GM19467 (cell line): ENCODE data around the gene ANKS3.

Experiments
- ATAC-seq: cut with Tn5 transposase; IDR thresholded peaks from one replicate; pipeline ENCODE4 v1.9.1; 2021; ENCODE audit warnings: mild to moderate bottlenecking, moderate library complexity; ENCODE audit not compliant: unreplicated experiment

The ANKS3 gene

DNA sequence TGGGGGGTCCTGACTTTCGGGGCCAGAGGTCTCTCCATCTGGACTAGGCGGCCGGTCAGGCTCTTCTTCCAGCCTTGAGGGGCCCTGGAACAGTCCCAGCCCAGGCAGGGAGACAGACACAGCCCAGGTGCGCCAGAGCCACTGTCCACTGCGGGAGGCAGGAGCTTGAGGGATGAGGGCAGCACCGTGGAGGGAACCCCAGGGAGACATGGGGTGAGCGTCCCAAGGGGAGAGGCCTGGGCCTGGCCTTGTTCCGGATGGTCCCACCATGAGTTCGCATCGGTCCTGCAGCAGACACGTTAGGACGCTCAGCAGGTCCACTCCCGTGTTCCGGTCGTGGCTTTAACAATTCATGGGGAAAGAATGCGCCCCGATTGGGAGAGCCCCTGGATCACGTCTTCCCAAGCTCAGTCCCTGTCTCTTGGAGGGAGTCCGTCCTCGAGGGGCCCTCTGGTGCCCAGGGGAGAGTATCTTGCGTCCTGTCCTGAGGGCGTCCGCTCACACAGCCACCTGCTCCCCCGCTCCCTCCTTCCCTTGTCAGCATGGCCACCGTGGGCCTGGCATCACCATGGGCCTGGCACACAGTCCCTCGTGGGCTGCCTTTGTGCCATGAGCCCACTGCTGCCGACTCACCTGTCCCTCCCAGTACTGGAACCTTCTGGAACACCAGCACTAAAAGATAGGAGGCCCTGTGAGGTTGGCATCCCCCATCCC, 47.4 kb downstream of the ANKS3 start:
- ATAC-seq, result no peak

DNA sequence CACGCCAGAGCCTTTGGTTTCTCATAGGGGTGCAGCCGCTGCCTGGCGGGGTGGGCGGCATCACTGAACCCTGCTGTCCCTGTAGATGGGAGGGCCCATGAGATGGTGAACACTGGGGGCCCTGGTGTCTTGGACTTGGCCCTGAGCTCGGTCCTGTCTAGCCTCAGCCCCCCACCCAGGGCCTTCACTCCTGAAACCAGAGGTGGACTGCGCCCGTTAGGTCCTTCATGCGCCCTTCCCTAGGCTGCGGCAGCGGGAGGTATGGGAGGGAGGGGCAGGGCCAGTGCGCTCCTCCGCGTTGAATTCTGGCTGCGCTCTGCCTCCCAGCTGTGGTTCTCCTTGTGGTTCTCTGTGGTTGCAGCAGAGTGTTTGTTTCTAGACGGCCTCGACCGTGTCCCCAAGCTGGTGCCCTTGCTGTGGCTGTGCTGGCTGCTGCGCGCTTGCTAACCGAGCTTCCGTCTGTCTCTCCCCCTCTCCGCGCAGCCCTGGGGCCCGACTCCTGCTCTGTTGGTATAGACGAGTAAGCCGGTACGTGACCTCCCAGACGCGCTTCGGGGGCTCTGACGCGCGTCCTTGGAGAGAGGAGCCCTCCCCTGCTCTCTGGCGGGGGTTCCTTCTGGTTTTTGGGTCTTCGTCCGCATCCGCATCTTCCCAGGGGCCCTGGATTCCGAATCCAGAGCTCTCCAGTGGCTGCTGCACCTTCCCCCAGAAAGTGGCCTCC, 48.1 kb downstream of the ANKS3 start:
- ATAC-seq, result no peak

DNA sequence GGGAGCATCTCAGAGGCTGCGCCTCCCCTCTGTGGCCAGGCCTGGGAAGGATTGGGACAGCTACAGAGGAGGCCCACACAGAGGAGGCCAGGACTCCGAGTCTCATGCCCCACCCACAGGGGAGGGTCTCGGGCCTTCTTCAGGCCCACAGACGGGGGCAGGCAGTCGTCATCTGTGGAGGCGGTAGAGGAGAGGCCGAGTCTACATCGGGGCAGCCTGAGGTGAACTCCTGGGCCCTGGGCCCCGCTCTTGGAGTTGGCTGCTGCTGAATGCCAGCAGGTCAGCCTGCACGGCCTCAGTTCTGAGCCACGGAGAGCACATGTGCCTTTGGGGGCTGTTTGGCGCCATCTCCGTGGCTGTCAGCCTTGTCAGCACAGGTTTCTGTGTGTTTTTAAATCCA, 48.8 kb downstream of the ANKS3 start:
- ATAC-seq, result no peak

DNA sequence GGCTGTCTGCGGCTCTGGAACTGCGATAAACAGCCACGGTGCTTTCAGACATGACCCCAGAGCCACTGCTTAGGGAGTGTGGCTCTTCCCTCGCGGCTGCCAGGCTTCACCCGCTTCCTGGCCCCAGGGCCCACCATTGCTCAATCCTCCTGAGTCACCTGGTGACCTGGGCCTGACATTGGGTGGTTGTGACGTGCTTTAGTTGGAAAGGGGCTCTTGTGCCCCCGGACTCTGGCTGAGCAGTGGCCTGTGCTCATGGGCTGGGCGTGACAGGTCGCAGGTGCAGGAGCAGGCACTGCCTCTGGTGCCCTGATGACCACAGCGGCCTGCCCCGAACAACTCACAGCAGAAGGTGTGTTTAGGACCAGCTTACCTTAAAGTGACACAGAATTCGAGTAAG, 49.3 kb downstream of the ANKS3 start:
- no peak for ATAC-seq

DNA sequence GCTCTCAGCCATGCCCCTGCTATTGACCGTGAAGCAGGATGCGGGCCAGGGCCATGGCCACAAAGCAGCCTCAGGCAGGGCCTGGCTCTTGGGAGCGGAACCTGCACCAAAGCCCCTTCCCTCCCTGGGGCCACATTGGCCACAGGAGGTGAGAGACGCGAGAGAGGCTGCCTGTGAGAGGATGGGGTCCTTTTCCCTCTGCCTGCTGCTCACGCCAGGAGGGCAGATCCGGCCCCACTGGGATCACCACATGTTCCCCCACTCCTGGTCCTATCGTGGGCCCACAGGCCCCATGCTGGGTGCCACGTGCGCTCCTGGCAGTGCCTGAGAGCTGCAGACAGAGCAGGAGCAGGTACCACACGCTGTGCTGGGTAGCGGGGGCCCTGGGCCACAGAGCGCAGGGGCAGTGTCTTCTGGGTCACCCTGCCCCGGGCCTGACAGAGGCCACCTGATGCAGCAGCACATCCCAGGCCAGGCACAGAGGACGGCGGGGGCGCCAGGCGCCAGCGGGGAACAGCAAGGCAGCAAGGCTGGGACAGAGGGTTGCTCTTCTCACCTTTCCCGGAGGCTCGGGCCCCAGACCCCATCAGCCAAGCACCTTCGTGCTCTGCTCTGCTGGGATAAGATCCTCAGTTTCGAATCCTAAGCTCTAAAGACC, 49.9 kb downstream of the ANKS3 start:
- ATAC-seq, result no peak

DNA sequence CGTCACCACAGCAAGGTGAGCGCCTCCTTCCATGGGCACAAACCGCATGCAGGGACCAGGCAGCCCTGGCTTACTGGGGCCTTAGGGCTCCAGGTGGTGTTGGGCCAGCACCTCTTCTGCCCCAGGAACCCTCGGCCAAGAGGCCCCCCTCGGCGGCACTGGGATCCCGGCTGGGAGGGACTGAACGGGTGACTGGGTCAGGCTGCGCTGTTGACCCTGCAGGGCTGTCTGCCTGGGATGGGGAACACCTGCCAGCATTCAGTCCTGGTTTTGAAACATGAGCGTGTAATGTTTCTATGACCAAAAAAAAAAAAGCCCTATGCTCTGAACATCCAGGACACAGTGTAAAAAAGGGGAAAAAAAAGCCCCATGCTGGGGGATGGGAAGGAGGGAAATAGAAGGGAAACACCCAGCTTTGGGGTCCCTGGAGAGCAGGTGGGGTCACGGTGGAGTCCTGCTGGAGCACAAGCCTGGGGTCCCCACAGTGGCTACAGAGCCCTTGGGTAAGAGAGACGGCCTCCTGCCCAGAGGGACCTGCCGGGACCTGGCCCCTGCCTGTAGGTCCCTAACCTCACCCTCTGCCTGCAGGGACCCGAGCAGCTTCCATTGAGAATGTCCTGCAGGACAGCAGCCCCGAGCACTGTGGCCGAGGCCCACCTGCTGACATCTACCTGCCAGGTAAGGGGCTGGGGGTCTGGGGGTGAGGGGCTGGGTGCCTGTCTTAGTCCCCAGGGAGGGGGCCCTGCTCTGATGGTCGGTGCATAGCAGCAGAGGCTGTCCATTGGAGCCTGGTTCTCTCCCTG, 50.6 kb downstream of the ANKS3 start:
- no peak for ATAC-seq

DNA sequence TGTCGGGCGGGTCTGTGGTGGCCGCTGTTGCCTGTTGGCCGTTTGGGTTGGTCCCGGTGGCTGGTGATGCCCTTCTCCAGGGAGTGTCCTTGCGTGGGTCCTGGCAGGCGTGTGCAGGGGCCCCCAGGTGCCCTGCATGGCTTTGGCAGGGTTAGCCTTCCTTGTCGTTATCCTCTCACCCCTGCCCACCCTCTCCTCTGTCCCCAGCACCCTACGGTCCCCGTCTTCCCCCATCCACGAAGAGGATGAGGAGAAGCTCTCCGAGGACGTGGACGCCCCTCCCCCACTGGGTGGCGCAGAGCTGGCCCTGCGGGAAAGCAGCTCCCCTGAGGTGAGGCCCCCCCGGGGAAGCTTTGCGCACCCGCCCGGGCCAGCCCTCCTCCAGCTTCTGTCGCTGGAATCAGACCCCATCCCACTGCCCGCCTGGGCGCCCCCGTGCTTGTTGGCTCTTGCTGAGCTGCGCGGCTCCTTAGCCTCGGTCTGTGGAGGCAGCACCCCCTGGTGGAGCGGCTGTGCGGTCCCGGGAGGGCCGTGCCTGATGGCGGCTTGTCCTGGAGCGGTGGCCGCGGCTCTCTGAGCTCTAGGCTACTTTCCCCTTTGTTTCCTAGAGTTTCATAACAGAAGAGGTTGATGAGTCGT, 51.3 kb downstream of the ANKS3 start:
- no peak for ATAC-seq

DNA sequence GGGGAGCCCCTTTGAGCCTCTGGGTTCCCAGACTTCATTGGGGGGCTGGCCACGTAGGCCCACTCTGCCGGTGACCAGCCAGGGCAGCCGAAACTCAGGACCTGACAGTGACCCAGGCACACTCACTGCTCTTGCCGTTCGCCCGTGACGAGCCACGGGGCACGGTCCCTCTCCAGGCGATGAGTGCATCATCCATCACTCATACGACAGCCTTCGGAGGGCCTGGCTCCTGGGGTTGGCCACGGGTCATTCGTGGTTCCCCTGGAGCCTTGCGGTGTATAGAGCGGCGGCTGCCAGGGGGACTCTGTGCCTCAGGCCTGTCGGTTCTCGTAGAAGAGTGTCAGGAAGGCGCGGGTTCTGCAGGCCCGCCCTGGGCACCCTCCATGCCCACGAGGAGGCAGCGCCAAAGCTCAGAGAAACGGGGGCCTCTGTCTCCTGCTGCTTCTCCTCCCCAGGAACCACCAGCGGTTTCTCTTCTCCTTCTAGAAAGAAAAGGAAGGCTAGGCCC, 51.9 kb downstream of the ANKS3 start:
- ATAC-seq, result no peak

DNA sequence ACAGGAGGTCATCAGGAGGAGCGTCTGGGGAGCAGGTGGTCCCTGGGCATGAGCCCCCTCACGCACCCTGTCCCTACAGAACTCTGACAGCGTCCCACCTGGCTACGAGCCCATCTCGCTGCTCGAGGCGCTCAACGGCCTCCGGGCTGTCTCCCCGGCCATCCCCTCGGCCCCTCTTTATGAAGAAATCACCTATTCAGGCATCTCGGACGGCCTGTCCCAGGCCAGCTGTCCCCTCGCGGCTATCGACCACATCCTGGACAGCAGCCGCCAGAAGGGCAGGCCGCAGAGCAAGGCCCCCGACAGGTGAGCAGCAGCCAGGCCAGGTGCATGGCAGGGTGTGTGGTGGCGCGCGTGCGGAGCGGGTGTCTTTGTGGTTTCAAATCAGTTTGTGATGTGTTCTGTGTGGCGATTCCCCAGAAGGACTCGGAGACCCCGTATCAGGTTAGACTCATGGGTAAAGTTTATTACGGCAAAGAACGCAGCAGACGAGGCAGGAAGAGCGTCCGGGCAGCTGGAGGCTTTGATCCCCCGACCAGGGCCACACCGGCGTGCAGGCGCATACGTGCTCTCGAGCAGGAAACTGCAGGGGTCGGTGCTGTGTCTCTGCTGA, 52.5 kb downstream of the ANKS3 start:
- ATAC-seq, result no peak

DNA sequence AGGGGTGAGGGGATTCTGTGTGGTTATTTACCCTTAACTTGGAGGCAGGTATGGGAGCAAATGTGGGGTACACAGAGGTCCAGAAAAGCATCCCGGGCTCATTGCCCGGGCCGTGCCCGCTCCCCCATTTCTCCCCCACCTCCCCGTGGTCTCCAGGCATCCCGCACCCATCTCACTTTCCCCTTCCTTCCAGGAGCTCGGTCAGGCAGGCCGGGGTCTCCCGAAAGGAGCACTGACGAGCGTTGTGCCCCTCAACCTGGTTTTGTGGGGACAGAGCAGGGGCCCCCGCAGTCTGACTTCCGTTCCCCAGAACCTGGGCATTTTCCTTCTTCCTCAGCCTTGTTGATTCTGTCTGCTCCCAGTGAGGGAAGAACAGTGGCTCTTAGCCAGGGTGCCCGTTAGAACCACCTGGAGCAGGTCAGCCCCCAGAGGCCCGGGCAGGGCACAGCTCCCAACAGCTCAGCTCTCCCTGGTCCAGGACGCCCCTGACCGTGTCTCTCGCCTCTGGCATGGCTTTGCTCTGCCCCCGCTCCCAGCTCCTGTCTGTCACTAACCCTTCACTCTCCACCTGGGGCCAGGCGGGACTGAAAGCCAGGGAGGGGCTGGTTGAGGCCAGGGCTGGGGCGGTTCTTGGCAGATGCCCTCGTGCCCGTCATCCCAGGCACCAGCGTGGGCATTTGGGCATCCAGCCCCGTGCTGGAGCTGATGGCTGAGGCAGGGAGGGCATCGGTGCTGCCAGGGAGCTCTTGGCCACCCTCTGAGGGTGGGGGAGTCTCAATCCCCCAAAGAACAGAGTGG, 53.2 kb downstream of the ANKS3 start:
- ATAC-seq, result no peak

DNA sequence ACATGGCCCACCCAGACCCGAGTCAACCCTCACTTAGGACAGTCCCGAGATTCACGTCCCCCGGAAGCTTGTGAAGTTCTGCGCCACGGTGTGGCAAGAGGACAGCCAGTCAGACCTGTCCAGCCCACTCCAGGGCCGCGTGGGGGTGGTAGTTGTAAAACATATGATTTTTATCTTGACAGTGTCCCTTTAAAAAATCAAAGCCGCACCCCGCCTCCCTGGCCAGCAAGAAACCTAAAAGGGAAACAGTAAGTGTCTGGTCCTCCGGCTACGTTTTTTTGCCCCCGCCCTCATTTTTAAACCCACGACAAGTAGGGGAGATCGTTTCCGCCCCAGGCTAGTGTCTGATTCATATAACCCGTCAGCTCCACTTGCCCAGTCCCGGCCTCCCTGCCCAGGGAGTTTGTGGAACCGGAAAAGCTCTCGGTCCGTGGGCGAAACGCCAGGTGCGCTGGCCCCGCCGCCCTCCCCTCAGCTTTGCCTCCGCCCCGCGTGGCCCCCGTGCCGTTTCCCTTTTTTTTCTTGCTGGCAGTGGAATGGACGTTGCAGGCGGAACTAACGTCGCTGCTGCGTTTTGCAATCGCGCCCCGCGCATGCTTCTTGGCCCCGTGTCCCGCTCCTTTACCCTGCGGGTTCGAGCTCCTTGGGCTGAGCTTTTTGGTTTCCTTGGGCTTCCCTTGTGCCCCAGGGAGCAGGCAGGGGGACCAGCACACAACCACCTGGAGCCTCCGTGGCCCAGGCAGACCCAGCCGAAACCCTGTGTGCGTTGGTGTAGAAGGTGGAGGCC, 54.0 kb downstream of the ANKS3 start:
- ATAC-seq, result no peak

DNA sequence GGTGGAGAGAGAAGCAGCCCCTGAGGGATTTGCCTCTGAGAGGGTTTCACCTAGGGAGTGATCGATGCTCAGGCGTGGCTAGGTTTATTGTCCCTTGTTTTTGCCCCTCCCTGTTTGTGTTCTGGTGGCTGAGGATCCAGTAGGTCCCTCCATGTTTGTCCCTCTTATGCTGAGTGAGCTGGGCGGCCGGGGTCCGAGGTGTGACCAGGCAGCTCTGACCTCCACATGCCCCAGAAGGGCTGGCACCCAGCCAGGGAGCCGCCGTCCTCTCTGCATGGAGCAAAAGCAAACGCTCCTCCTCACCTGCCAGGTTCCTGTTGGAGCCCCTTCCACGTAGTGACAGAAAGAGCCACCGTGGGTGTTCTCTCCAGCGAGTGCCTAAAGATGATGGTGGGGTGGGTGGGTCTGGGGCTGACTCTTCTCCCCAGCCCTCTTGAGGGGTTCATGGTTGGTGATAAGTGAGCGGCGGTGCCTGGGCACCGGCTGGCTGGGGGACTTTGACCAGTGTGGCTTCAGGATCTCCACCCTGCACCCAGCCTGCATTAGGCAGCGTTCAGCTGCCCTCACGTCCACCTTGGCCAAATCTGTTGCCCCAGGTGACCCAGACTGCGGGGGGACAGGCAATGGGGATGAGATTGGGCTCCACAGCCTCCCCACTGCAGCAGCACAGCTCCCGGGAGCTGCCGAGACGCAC, 54.8 kb downstream of the ANKS3 start:
- ATAC-seq, result no peak

DNA sequence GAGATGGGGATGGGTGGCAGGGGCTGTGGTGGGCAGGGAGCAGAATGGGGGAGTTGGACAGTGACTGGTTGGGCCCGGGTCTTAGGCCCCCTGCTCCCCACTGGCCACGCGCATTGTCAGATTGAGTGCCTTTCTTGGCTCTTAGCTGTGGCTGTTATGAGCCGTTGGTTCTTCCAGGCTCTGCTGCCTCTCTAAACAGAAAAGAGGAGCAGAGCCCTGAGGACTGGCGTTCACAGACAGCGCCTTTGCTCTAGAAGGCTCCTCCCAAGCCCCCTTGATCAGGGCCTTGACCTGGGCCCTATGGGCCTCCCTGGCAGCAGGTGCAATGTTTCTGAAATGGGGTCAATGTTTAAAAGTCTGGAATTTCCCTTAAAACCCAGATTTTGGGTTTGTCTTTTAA, 55.5 kb downstream of the ANKS3 start:
- ATAC-seq, result no peak

DNA sequence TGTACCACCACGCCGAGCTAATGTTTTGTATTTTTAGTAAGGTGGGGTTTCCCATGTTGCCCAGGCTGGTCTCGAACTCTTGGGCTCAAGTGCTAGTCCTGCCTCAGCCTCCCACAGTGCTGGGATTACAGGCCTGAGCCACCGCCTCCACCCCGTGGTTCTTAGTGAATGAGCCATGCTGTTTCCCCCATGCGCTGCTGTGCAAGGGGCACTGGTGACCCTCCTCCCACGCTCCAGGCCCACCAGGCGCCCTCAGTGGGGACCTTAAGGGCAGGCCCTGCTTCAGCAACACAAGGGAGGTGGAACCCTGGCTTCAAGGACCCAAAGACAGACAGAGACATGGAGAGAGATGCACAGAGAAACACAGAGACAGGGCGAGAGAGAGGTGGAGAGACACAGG, 56.1 kb downstream of the ANKS3 start:
- ATAC-seq, result no peak

DNA sequence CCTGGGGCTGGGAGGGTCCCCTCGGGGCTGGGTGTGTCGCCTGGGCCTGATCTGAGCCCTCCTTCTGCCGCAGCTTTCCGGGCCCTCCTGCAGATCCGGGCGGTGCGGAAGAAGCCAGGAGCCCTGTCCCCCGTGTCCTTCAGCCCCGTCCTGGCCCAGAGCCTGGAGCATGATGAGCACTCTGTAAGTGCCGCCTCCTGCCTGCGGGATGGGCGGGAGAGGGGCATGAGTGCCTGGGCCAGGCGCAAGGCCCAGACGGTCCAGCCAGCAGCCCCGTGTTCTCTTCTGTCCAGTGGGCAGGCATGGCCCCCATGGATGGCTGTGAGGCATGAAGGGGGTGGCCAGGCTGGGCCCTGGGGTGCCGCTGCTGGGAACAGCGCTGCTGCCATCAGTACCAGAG, 56.7 kb downstream of the ANKS3 start:
- ATAC-seq, result no peak

DNA sequence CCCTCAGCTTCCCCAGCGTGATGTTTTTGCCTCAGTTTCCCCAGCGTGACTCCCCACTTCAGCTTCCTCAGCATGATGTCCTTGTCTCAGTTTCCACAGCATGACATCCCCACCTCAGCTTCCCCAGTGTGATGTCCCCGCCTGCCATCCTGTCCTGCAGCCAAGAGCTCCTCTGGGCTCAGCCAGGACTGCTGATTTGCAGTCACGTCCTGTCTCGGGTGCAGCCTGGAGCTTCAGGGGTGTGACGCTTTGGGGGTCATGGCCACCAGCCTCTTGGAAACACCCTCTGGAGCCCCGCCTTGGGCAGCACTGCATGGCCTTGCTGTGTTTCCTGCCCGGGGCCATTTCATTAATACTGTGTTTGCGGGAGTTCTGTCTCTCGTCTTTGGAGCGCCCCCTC, 57.2 kb downstream of the ANKS3 start:
- ATAC-seq, result no peak

DNA sequence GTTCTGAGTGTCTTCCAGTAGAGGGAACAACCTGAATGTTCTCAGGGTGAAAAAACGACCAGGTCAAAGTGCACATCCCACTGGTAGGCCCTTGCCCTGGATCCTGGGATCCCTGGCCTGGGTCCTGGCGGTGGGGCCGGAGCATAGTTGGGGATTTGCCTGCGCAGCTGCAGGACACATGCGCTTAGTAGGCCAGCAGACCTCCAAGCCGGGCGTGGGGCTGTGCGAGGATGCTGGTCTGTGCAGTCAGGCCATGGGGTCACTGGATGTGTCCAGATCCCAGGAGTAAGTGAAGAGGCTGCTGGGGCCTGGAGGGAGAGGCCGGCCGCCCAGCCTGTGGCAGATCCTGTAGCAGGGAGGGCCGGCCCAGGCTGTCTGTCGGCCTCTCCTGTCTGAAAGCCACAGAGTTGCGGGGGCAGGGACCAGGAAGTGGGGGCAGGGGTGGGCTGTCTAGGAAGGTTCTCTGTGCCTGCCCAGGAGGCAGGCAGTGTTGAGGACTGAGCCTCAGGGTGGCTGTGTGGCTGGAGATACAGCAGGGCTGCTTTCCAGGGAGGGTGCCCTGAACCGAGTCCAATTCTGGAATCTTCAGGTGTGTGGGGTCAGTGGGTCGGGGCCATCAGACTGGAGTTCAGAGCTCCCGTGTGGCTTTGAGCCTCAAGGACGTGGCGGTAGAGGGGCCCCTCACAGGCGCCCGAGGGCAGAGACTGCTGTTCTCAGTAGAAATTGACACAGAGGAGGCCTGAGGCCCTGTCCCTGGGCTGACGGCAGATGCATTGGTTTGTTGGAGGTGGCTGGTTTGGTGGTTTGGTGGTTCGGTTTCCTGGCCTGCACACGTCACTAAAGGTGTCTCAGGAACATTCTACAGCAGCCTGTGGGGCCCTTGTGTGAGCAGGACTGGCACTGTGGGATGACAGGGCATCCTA, 57.9 kb downstream of the ANKS3 start:
- no peak for ATAC-seq
